SK-N-MC (cell line): ENCODE data around the gene ZNF335.

ENCODE experiments used
- EZH2 ChIP-seq: fragments of 200-600 bp; sonication (generic); IDR thresholded peaks from one replicate; pipeline ENCODE4 v1.6.1; 2017; ENCODE audit warnings: antibody characterized with exemption
- FOXP2 ChIP-seq: optimal IDR thresholded peaks from 2 replicates; pipeline ENCODE3; 2011; ENCODE audit warnings: mild to moderate bottlenecking, moderate library complexity; ENCODE audit not compliant: insufficient read depth; ENCODE audit errors: extremely low read length, control extremely low read depth
- POLR2AphosphoS5 ChIP-seq: IDR thresholded peaks from 2 replicates; pipeline ENCODE4 v1.6.1; 2012; ENCODE audit warnings: mild to moderate bottlenecking, low read depth, low read length, borderline replicate concordance

DNA sequence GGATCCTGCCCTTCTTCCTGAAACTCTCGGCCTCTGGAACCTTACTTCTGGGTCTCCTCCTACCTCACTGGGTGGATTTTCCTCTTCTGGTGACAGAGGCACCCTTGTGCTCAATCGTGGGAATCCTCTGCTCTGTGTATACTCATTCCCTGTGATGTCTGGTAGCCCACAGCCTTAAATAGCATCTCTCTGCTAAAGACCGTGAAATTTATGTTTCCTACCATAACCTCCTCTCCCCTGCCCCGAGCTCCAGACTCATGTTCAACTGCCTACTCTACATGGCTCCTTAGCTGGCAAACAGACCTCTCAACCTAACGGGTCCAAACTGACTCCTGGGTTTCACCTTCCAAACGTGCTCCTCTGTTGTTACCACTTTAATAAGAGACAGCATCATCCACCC lies 46.6 kb upstream of the ZNF335 start:
- TF ChIP-seq EZH2 (no peak), POLR2AphosphoS5 (no peak), FOXP2 (no peak)
